A549 (cell line): Measurements from ENCODE around the gene GREB1. TPM values are rescaled to one million over a fixed set of nuclear protein-coding genes. Genes with fewer than 3 reads are reported as not detected.

Source experiments
- ATAC-seq, 2 experiments: fragments of 200-7000 bp in 1 of 2; fragments of >200 bp in 1 of 2; cut with Nextera tagmentation in 1 of 2; cut with Tn5 transposase in 1 of 2; 3 replicates each; pipeline versions ENCODE4 v1.8.0 to v1.9.1; 2018 to 2020; ENCODE audit warnings: mild to moderate bottlenecking in 1 of 2, moderate library complexity in 1 of 2
- CTCF ChIA-PET: fragments of 300-600 bp; sonication (Branson Sonifier 250); formaldehyde crosslinking; extraction: SDS; loops from one replicate; lab custom pipeline; 2021; ENCODE audit warnings: antibody characterized with exemption, inconsistent platforms; lab: Yijun Ruan, JAX
- POLR2A ChIA-PET: fragments of 350-600 bp; formaldehyde crosslinking; extraction: SDS; loops from one replicate; lab custom pipeline; 2021; ENCODE audit warnings: antibody characterized with exemption, inconsistent platforms; lab: Yijun Ruan, JAX
- DNase-seq, 2 experiments: peaks; one replicate each; pipeline versions ENCODE4 v3.0.0 to v3.0.0-alpha.2; 2011 to 2016; ENCODE audit warnings: low read depth in 1 of 2, low spot score in 1 of 2
- FAIRE-seq: peaks from 2 replicates; lab custom pipeline; 2011; peaks lifted over from hg19 to GRCh38; lab: Jason Lieb, UNC
- H3K27ac ChIP-seq, 2 experiments: fragments of >200 bp; sonication (Bioruptor Twin); formaldehyde crosslinking; 3 replicates each; pipeline ENCODE4 v1.5.1; 2016 to 2017
- H3K4me1 ChIP-seq: fragments of >200 bp; sonication (Bioruptor Twin); formaldehyde crosslinking; 3 replicates; pipeline ENCODE4 v1.6.1; 2016
- H3K4me2 ChIP-seq: fragments of >200 bp; sonication (Bioruptor Twin); formaldehyde crosslinking; 3 replicates; pipeline ENCODE4 v1.6.1; 2016
- H3K4me3 ChIP-seq: fragments of >200 bp; sonication (Bioruptor Twin); formaldehyde crosslinking; 3 replicates; pipeline ENCODE4 v1.5.1; 2016
- H3K9me3 ChIP-seq: fragments of >200 bp; sonication (Bioruptor Twin); formaldehyde crosslinking; 3 replicates; pipeline ENCODE4 v1.6.1; 2016
- CBX8 ChIP-seq: fragments of 200-600 bp; sonication (generic); IDR thresholded peaks from 2 replicates; pipeline ENCODE4 v1.6.1; 2016
- CEBPB ChIP-seq, 2 experiments: fragments of >200 bp in 1 of 2; sonication (Bioruptor Twin) in 1 of 2; formaldehyde crosslinking in 1 of 2; IDR thresholded peaks; 2 replicates each; pipeline ENCODE4 v1.6.1; 2012 to 2016
- GATA3 ChIP-seq: IDR thresholded peaks from 2 replicates; pipeline ENCODE4 v1.6.1; 2012; ENCODE audit warnings: borderline replicate concordance
- HEYL ChIP-seq: fragments of 250-450 bp; sonication (Bioruptor Pico); IDR thresholded peaks from 2 replicates; pipeline ENCODE4 v1.8.0; 2021; ENCODE audit warnings: mild to moderate bottlenecking, moderate library complexity
- HMGXB4 ChIP-seq: fragments of 250-450 bp; sonication (Bioruptor Pico); IDR thresholded peaks from 2 replicates; pipeline ENCODE4 v1.5.0; 2021; ENCODE audit warnings: mild to moderate bottlenecking, moderate library complexity, borderline replicate concordance
- HOXA7 ChIP-seq: fragments of 250-450 bp; sonication (Bioruptor Pico); IDR thresholded peaks from 2 replicates; pipeline ENCODE4 v1.5.0; 2020; ENCODE audit warnings: mild to moderate bottlenecking, moderate library complexity
- HOXB13 ChIP-seq: fragments of 250-450 bp; sonication (Bioruptor Pico); IDR thresholded peaks from 2 replicates; pipeline ENCODE4 v1.5.0; 2020; ENCODE audit warnings: low read depth, mild to moderate bottlenecking, moderate library complexity
- JUN ChIP-seq, 2 experiments: fragments of >200 bp; sonication (Bioruptor Twin); formaldehyde crosslinking; IDR thresholded peaks; 2 replicates in 1 of 2; 3 replicates in 1 of 2; pipeline ENCODE4 v1.6.1; 2016 to 2017
- JUNB ChIP-seq: fragments of >200 bp; sonication (Bioruptor Twin); formaldehyde crosslinking; IDR thresholded peaks from 2 replicates; pipeline ENCODE4 v1.6.1; 2016
- KDM5A ChIP-seq: fragments of 200-600 bp; sonication (generic); IDR thresholded peaks from 2 replicates; pipeline ENCODE4 v1.6.1; 2016; ENCODE audit warnings: antibody characterized with exemption, mild to moderate bottlenecking
- MAZ ChIP-seq: fragments of 150-350 bp; IDR thresholded peaks from 2 replicates; pipeline ENCODE4 v1.6.1; 2014; ENCODE audit warnings: antibody characterized with exemption, low read depth, low read length, borderline replicate concordance
- MYC ChIP-seq: IDR thresholded peaks from 2 replicates; pipeline ENCODE4 v1.6.1; 2012; ENCODE audit warnings: mild to moderate bottlenecking, inconsistent platforms, low read length, improper control_type of control experiment, borderline replicate concordance
- NFE2L2 ChIP-seq: fragments of 150-350 bp; conservative IDR thresholded peaks from 2 replicates; pipeline ENCODE4 v1.6.1; 2014; ENCODE audit warnings: low read length
- NR3C1 ChIP-seq: fragments of >200 bp; sonication (Bioruptor Twin); formaldehyde crosslinking; IDR thresholded peaks from 3 replicates; pipeline ENCODE4 v1.6.1; 2017
- POLR2A ChIP-seq: IDR thresholded peaks from 2 replicates; pipeline ENCODE4 v1.6.1; 2012; ENCODE audit warnings: mild to moderate bottlenecking, low read length
- RAD21 ChIP-seq, 2 experiments: fragments of >200 bp in 1 of 2; sonication (Bioruptor Twin) in 1 of 2; formaldehyde crosslinking in 1 of 2; IDR thresholded peaks in 1 of 2; conservative IDR thresholded peaks in 1 of 2; 2 replicates in 1 of 2; 3 replicates in 1 of 2; pipeline ENCODE4 v1.6.1; 2012 to 2018; ENCODE audit warnings: inconsistent platforms in 1 of 2
- RARB ChIP-seq: fragments of 250-450 bp; sonication (Bioruptor Pico); IDR thresholded peaks from 2 replicates; pipeline ENCODE4 v1.8.0; 2021; ENCODE audit warnings: mild to moderate bottlenecking, moderate library complexity
- RFX5 ChIP-seq: fragments of 450-650 bp; IDR thresholded peaks from 2 replicates; pipeline ENCODE4 v1.7.1; 2014; ENCODE audit warnings: antibody characterized with exemption, mild to moderate bottlenecking, moderate library complexity
- RNF2 ChIP-seq: fragments of 200-600 bp; sonication (generic); IDR thresholded peaks from 2 replicates; pipeline ENCODE4 v1.6.1; 2016; ENCODE audit warnings: low read depth, mild to moderate bottlenecking, antibody characterized with exemption, moderate library complexity, borderline replicate concordance
- TFCP2L1 ChIP-seq: fragments of 250-450 bp; sonication (Bioruptor Pico); IDR thresholded peaks from 2 replicates; pipeline ENCODE4 v1.5.0; 2021; ENCODE audit warnings: mild to moderate bottlenecking
- TP53 ChIP-seq: fragments of 250-450 bp; sonication (Bioruptor Pico); IDR thresholded peaks from 2 replicates; pipeline ENCODE4 v1.5.0; 2021; ENCODE audit warnings: mild to moderate bottlenecking, moderate library complexity
- ZFP36 ChIP-seq: fragments of 450-650 bp; IDR thresholded peaks from 2 replicates; pipeline ENCODE4 v1.6.1; 2014; ENCODE audit warnings: borderline replicate concordance; ENCODE audit not compliant: partially characterized antibody
- WGBS: methylation state at CpG from one replicate; pipeline ENCODE4 v1.1.6; 2017; ENCODE audit errors: missing lambda C conversion rate; 5-methylcytosine and 5-hydroxymethylcytosine counted together
- polyA plus RNA-seq, 4 experiments: library from polyadenylated mRNA; depleted of rRNA in 3 of 4; stranded (reverse); fragments of >200 nt; fragmentation: RNase III in 1 of 4; extraction: RNeasy Plus Mini Kit Qiagen cat#74134 plus additional on column Dnase treatment in 1 of 4; gene quantifications; 2 replicates in 3 of 4; 3 replicates in 1 of 4; pipeline ENCODE4 v1.2.3, GENCODE V29; 2011 to 2017
- TF ChIP-seq, protein P1 (sequence below): IDR thresholded peaks from 2 replicates; pipeline ENCODE4 v1.6.1; 2012
- TF ChIP-seq, protein P2 (sequence below): fragments of 450-650 bp; IDR thresholded peaks from 2 replicates; pipeline ENCODE4 v1.6.1; 2014; ENCODE audit warnings: antibody characterized with exemption

GREB1 gene
- polyA plus RNA-seq, 2 of the 4 experiments (the other 2 are of a cell fraction), result 1.1 to 1.3 TPM

GRCh38 chr2:11624893-11625292 is 91.0 kb downstream of the GREB1 start:
- ChIA-PET POLR2A (interaction anchor here (0.6 kb wide), 1 partner anchor 150 kb away, joined by 3 read pairs; no protein-coding TSS in a partner anchor), CTCF (no interaction called here)
- FAIRE-seq (no peak), ATAC-seq (no peak), DNase-seq (no peak)
- Histone ChIP-seq H3K4me1 (no peaks in the 10 kb centered on the region), H3K27ac (no peak overlapping the region), H3K4me3 (no peak overlapping the region), H3K4me2 (no peak overlapping the region), H3K9me3 (0 out of 3 replicates have a peak, but pooled peaks cover 3% of the 10 kb centered on the region)
- WGBS, result 71% methylated on average over 10 of the region's 10 CpGs
- no peak for TF ChIP-seq RFX5
- TF ChIP-seq NFE2L2, result no peak
- TF ChIP-seq HEYL, result no peak
- TF ChIP-seq GATA3, result no peak
- no peak for TF ChIP-seq JUN (IDR thresholded peaks at IDR 0.05)

GRCh38 chr2:11625671-11626070 is 91.8 kb downstream of the GREB1 start:
- H3K9me3 ChIP-seq, result 0 out of 3 replicates have a peak, but pooled peaks cover 3% of the 10 kb centered on the region
- H3K4me3 ChIP-seq, result no peak overlapping the region
- no peak overlapping the region for H3K4me2 ChIP-seq
- no peak for DNase-seq
- POLR2A ChIA-PET, result no interaction called here
- 63% methylated on average over 10 of the region's 10 CpGs for WGBS
- H3K4me1 ChIP-seq, result no peaks in the 10 kb centered on the region
- no peak for ATAC-seq
- no peak overlapping the region for H3K27ac ChIP-seq
- TF ChIP-seq RAD21 (conservative IDR thresholded peaks at IDR 0.05 in 1 of 2, IDR thresholded peaks at IDR 0.05 in 1 of 2) (no peak), RFX5 (no peak), TFCP2L1 (no peak)
- TF ChIP-seq, protein P1, sequence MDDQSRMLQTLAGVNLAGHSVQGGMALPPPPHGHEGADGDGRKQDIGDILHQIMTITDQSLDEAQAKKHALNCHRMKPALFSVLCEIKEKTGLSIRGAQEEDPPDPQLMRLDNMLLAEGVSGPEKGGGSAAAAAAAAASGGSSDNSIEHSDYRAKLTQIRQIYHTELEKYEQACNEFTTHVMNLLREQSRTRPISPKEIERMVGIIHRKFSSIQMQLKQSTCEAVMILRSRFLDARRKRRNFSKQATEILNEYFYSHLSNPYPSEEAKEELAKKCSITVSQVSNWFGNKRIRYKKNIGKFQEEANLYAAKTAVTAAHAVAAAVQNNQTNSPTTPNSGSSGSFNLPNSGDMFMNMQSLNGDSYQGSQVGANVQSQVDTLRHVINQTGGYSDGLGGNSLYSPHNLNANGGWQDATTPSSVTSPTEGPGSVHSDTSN, result no peak
- CTCF ChIA-PET, result interaction anchor here (1.1 kb wide), 1 partner anchor 67 kb away, joined by 3 read pairs; no protein-coding TSS in a partner anchor
- FAIRE-seq, result no peak

DNA sequence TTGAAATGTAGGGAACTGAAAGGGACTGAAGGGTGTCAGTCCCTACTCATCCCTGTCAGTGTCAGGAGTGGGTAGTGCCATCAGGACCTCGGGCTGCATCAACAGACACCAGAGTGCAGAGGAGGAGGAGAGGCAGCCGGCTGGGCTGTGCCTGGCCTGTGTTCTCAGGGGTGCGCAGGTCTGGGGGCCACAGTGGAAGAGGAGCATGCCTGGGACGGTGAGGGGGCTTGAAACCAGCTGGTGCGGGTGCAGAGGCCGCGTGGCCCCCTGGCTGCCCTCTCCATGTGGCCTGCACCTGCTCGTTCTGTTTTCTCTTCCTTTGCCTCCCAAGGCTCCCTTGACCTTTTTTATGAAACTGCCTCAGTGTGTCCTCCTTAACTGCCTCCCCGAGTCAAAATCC is 94.8 kb downstream of the GREB1 start:
- POLR2A ChIA-PET, result no interaction called here
- WGBS, result 39% methylated on average over 9 of the region's 9 CpGs
- no peaks in the 10 kb centered on the region for H3K4me1 ChIP-seq
- H3K27ac ChIP-seq, result no peak overlapping the region
- DNase-seq (no peak), ATAC-seq (no peak; a peak in 1 of 6 replicates), FAIRE-seq (no peak)
- H3K9me3 ChIP-seq, result 0 out of 3 replicates have a peak, but pooled peaks cover 3% of the 10 kb centered on the region
- CTCF ChIA-PET, result interaction anchor here (3.9 kb wide), 1 partner anchor 45 kb away, joined by 20 read pairs; no protein-coding TSS in a partner anchor
- TF ChIP-seq NFE2L2 (no peak), JUN (IDR thresholded peaks at IDR 0.05) (no peak), POLR2A (no peak), RARB (CRISPR knock-in tag) (no peak), MYC (no peak), GATA3 (no peak), NR3C1 (no peak), HMGXB4 (CRISPR knock-in tag) (no peak), MAZ (no peak), JUNB (no peak), HOXA7 (CRISPR knock-in tag) (no peak), TP53 (no peak), CEBPB (IDR thresholded peaks at IDR 0.05) (no peak)
- H3K4me2 ChIP-seq, result no peak overlapping the region
- no peak overlapping the region for H3K4me3 ChIP-seq

GRCh38 chr2:11629215-11629614 is 95.4 kb downstream of the GREB1 start:
- 53% methylated on average over 11 of the region's 11 CpGs for WGBS
- POLR2A ChIA-PET, result no interaction called here
- TF ChIP-seq ZFP36 (no peak), MYC (no peak), HOXB13 (CRISPR knock-in tag) (no peak), RARB (CRISPR knock-in tag) (no peak), RNF2 (no peak), CBX8 (no peak), KDM5A (no peak), RAD21 (conservative IDR thresholded peaks at IDR 0.05 in 1 of 2, IDR thresholded peaks at IDR 0.05 in 1 of 2) (no peak)
- TF ChIP-seq, protein P2, sequence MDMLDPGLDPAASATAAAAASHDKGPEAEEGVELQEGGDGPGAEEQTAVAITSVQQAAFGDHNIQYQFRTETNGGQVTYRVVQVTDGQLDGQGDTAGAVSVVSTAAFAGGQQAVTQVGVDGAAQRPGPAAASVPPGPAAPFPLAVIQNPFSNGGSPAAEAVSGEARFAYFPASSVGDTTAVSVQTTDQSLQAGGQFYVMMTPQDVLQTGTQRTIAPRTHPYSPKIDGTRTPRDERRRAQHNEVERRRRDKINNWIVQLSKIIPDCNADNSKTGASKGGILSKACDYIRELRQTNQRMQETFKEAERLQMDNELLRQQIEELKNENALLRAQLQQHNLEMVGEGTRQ, result no peak
- TF ChIP-seq, all 56 proteins: peak for 0
- Histone ChIP-seq H3K9me3 (0 out of 3 replicates have a peak, but pooled peaks cover 3% of the 10 kb centered on the region), H3K4me1 (no peaks in the 10 kb centered on the region), H3K4me2 (no peak overlapping the region), H3K27ac (no peak overlapping the region), H3K4me3 (no peak overlapping the region)
- ATAC-seq, result no peak
- no peak for DNase-seq
- CTCF ChIA-PET, result interaction anchor here (0.7 to 3.9 kb wide), 3 partner anchors 28 to 496 kb away, joined by 3 to 20 read pairs (median 3); a partner anchor contains a TSS
- FAIRE-seq, result no peak
